HG03139 (cell line): ENCODE measurements around the gene CALR.
"Not testable (repeated sequence)": the region's sequence is repeated elsewhere in the genome, so short reads cannot be mapped to it uniquely, and the experiment has no call there.

Experiments
- ATAC-seq: cut with Tn5 transposase; IDR thresholded peaks from one replicate; pipeline ENCODE4 v1.9.1; 2021; ENCODE audit not compliant: unreplicated experiment

The CALR gene

DNA sequence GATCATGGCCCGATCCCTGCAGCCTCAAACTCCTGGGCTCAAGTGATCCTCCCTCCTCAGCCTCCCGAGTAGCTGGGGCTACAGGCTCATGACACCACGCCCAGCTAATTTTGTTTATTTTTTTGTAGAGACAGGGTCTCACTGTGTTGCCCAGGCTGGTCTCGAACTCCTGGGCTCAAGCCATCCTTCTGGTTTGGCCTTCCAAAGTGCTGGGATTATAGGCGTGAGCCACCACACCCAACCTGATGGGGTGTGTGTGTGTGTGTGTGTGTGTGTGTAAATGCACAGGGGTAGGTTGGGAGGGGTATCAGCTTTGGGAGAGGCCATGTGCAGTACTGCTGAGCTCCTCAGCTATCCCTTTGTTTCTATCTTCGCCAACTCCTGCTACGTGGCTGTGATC, 37.7 kb downstream of the CALR start:
- not testable (repeated sequence) for ATAC-seq

DNA sequence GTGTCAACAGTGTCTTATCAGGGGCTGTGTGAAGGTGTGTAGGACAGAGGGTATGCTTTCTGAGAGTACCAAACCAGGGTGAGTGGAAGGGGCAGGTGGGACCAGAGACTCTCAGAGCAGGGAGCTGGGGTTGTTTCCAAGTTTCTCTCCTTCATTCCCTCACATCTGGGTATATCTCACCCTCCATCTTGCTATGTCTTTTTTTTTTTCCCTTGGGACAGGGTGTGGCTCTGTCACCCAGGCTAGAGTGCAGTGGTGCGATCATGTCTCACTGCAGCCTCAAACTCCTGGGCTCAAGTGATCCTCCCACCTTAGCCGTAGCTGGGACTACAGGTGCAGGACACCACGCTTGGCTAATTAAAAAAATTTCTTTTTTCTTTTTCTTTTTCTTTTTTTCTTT, 41.6 kb downstream of the CALR start:
- no peak for ATAC-seq

DNA sequence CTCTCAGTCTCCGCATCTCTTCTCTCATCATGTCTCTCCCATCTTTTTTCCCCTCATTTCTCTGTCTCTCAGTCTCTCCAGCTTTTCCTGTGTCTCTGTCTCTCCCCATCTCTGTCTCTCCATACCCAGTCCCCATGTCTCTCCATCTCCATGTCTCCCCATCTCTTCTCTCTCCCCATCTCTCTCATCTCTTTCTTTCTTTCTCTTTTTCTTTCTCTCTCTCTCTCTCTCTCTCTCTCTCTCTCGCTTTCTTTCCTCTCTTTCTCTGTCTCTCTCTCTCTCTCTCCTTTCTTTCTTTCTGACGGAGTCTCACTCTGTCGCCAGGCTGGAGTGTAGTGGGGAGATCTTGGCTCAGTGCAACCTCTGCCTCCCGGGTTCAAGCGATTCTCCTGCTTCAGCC, 44.2 kb downstream of the CALR start:
- ATAC-seq: no peak

DNA sequence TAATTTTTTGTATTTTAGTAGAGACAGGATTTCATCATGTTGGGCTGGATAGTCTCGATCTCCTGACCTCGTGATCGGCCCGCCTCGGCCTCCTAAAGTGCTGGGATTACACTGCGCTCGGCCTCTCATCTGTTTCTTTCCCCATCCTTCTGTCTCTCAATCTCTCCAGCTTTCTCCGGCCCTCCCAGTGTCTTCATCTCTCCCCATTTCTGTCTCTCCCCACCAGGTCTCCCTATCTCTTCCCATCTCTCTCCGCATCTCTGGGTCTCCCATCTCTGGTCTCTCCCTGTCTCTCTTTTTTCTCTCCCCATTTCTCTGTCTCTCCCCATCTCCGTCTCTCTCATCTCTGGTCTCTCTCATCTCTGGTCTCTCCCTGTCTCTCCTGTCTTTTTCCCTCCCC, 44.7 kb downstream of the CALR start:
- ATAC-seq: no peak

DNA sequence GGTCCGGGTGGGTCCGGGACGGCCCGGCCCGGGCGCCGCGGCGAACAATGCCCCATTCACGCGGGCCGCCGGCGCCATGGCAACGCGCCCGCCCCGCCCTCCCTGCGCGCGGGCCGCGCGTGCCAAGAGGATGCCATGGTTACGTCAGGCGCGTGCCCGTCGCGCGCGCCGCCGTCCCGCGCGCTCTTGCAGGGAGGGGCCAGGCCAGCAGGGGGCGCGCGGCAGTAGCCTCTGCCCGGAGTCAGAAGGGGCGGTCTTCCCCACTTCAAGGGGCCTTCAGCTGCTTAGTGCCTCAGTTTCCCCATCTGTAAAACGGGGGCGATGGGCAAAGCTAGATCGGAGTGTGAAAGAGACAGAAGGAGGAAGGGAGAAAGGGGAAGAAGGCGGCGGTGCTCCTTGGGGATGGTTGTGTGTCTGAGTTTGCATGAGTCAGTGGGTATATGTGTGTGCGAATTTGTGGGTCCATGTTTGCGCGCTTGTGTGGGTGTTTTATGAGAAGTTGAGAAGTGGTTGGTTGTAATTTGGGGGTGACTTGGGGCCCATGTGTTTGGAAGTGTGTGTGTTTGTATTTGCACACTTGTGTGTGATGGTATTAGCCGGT, 45.2 kb downstream of the CALR start:
- no peak for ATAC-seq

DNA sequence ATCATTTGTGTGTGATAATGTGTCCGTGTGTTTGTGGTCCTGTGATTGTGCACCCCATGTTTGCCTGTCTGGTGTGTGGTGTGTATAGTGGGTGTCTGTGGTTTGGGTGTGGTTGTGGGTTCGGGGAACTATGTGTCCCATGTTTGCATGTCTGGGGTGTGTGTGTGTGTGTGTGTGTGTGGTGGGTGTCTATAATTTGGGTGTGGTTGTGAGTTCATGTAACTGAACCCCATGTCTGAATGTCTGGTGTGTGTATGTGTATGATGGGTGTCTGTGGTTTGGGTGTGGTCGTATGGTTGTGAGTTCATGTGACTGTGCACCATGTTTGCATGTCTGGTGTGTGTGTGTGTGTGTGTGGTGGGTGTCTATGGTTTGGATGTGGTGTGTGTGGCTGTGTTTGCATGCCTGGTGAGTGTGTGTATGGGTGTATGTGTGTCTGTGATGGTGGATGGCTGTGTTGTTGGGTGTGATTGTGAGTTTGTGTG, 45.8 kb downstream of the CALR start:
- no peak for ATAC-seq

DNA sequence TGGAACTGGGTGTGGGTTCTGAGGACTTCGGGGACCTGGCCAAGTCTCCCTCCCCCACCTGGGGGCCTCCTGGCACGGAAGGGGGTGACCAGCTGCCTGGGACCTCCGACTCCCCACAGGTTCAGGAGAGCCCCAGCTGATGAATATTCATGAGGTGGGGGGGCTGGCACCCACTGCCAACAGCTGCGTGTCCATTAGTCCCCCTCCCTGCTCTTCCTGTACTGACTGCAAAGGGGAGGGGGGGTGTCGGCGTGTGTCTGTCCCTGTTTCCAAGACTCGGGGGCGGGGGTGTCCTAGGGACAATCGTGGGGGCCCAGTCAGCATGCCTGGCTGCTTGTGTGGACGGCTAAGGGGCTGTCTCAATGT, 46.3 kb downstream of the CALR start:
- no peak for ATAC-seq

DNA sequence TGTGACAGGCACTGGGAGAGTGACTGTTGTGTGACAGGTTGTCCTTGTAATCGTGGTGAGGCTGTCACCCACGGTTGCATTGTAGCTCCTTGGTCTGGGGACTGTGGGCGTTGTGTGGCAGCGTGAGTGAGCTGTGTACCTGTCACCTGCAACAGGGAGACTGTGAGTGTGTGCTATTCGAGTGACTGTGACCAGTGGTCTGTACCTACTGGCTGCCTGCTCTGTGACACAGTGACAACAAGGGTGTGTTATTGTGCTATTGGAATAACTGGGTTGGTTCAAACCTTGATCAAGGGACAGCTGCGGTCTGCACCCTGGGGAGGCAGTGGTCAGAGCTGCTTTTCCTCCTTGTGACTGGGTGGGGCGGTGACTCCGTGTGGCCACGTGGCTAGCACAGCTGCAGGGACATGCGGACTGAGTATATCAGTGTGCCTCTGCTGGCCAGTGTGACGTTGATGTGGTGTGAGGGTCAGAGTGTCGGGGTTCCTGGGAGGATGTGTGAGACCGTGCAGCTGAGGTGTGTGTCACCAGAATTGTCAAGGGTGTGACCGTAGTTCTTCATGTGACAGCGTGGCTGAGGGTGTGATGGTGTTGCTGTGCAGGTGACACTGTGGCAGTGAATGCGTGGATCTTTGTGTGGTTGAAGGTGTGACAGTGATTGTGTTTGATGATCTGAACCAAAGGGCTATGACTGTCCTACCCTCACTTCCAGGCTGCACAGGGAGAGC, 46.8 kb downstream of the CALR start:
- ATAC-seq: no peak

DNA sequence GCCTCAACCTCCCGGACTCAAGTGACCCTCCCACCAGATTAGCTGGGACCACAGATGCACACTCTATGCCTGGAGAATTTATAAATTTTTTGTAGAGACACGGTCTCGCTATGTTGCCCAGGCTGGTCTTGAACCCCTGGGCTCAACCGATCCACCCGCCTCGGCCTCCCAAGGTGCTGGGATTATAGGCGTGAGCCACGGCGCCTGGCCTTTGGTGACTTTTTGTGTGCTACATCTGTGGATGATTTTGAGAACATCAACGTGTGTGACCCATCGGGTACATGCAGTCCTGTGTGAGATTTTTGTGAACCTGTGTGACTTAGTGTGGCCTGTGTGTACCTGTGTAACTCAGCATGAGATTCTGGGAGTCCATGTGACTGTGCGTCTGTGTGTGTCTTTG, 48.3 kb downstream of the CALR start:
- ATAC-seq: no peak

DNA sequence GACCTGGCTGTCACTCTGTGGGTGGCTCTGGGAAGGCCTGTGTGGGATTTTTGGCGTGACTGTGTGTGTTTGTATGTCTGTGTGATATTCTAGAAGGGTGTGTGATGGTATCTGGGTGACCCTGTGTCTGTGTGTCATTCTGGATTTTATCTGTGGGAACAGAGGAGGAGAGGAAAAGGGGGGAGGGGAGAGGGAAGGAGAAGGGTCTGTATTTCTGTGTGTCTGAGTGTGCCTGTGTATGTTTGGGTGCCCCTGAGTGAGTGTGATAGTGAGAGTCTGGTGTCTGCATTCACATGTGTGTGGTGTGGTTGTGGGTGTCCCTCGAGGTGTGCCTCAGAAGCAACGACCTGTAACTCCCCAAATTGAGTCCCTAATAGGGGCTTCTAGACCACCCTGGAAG, 48.8 kb downstream of the CALR start:
- ATAC-seq: no peak

DNA sequence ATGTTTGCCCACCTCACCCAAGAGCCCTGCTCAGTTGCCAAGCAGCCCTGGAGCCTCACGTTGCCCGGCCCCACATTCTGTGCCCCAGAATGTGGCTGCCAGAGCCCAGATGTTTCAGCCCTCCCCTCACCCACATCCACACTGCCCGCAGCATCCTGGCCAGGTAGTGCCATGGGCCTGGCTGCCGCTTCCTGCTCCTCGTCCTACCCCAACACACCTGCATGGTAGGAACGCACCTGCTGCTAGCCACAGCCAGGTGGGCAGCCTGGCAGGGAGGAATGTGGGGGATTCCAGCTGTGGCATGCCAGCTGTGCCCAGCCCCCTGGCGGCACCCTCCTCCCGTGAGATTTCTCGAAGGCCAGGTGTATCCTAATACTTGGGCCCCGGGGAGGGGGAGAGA, 49.4 kb downstream of the CALR start:
- ATAC-seq: no peak

DNA sequence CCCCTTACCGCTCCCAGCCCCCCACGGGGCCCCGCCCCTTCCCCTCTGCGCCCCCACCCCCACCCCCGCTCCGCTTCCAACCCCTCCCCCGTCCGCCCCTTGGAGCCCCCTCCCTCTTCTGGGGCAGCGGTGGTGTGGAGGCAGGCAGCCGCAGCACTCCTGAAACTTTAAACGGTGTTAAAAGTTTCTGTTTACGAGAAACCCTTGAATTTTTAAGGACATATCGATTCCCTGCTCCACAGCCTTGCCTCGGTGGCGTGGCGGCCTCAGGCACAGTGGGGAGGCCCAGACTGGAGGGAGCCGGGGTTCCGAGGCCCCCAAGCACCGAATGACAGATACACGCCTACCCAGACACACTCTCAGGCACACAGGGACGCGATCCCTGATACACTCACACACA, 52.0 kb downstream of the CALR start:
- ATAC-seq: no peak

DNA sequence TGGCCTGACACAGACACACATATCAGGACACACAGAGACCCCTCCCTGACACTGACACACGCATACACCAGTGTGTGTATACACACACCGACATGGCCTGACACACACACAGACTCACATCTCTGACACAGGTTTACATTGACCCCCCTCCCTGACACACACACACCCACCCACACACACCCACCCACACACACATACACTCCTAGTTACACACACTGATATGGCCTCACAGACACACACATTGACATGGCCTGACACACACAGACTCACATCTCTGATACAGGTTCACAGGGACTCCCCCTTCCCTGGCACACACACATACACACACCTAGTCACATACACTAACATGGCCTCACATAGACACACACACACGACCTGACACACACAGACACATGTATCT, 52.4 kb downstream of the CALR start:
- no peak for ATAC-seq

DNA sequence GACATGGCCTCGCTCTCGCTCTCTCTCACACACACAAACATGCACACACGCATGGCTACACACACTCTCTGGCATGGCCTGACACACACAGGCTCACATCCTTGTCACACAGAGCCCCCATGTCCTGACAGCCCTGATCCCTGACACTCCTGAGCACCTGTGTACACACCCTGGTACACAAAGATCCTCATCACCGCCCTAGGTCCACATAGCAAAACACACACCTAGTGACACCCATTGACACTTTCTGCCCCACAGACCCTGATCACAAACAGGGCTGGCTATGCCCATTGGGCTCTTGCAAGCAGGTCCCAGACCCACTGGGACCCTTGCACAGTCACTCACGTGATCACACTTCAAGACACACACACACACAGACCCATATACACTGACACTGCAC, 52.9 kb downstream of the CALR start:
- no peak for ATAC-seq

DNA sequence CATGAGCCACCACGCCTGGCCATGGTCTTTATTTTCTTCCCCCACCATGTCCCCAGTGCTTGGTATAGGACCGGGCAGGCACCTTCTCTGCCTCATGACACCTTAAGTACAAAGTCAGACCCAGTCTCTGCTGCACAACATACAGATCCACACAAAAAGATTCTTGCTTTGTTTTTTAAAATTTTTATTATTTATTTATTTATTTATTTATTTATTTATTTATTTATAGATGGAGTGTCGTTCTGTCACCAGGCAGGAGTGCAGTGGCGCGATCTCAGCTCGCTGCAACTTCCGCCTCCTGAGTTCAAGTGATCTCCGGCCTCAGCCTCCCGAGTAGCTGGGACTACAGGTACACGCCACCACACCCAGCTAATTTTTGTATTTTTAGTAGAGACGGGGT, 54.3 kb downstream of the CALR start:
- ATAC-seq: no peak

DNA sequence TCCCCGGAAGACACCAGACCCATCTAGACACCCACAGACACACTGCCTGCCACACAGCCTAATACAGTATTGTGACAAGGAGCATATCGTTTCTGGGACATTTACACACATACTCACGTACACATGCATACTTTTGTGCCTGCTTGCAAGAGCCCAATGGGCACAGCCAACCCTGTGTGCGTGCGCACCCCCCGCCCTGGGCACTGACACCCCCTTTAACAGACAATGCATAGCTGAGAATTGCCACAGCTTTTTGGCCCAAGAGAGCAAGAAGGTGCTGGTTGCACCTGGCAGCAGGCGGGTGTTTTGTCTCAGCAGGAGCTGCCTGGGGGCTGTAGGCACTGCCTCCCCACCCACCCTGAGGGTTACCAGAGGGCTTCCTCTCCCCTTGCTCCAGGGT, 55.2 kb downstream of the CALR start:
- ATAC-seq: no peak
